ENCODE data around the gene LRG1. TPM values are rescaled to one million over a fixed set of nuclear protein-coding genes. Genes with fewer than 3 reads are reported as not detected.

Gene LRG1
- total RNA-seq, 1 experiment from 2014 or later: 0.51 TPM

DNA sequence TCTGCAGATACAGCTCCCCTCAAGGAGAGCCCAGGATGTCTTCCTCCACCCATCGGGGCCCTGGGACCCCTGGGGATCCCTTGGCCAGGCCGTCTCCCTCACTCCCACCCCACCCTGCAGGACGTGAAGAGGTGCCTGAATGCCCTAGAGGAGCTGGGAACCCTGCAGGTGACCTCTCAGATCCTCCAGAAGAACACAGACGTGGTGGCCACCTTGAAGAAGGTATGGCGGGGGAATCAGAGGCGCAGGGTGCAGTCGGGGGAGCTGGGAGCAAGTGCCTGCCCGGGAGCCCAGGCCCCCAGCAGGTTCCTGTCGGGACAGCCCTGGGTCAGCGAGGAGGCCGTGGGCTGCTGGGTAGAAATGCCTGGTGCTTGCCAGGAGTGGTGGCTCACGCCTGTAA, 41.1 kb downstream of the LRG1 start:
- TF ChIP-seq EZH2 (IDR thresholded peaks at IDR 0.05; ENCODE audit: low read length, unreplicated experiment): no peak
- no peak for TF ChIP-seq EZH2phosphoT487 (IDR thresholded peaks at IDR 0.05; ENCODE audit: borderline replicate concordance, low read length)
- TF ChIP-seq, protein P1, sequence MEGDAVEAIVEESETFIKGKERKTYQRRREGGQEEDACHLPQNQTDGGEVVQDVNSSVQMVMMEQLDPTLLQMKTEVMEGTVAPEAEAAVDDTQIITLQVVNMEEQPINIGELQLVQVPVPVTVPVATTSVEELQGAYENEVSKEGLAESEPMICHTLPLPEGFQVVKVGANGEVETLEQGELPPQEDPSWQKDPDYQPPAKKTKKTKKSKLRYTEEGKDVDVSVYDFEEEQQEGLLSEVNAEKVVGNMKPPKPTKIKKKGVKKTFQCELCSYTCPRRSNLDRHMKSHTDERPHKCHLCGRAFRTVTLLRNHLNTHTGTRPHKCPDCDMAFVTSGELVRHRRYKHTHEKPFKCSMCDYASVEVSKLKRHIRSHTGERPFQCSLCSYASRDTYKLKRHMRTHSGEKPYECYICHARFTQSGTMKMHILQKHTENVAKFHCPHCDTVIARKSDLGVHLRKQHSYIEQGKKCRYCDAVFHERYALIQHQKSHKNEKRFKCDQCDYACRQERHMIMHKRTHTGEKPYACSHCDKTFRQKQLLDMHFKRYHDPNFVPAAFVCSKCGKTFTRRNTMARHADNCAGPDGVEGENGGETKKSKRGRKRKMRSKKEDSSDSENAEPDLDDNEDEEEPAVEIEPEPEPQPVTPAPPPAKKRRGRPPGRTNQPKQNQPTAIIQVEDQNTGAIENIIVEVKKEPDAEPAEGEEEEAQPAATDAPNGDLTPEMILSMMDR (conservative IDR thresholded peaks at IDR 0.05; ENCODE audit: low read depth, low read length): no peak
- H3K9me2 ChIP-seq (replicated peaks; ENCODE audit: low read length): no peaks in the 10 kb centered on the region
- H3K9me3 ChIP-seq (ENCODE audit: low read length): no peaks in the 10 kb centered on the region
- BruUV-seq (replicated peaks): no TSS peak
- no peak for ATAC-seq
- peaks cover 10% of the 10 kb centered on the region; the same call in 1 of the 2 replicates for H3K36me3 ChIP-seq (ENCODE audit: low read depth, low read length)
- intact Hi-C loops (cut with micrococcal nuclease): no loop called here
- no peaks in the 10 kb centered on the region for H4K20me1 ChIP-seq (ENCODE audit: low read length)
- no peaks in the 10 kb centered on the region for H3F3A ChIP-seq (ENCODE audit: low read length, unreplicated experiment)
- ChIA-PET POLR2A (ENCODE audit: unreplicated experiment) (no interaction called here), CTCF (no interaction called here)
- H3K4me1 ChIP-seq (ENCODE audit: insufficient read depth, low read length): no peaks in the 10 kb centered on the region
- H3K27me3 ChIP-seq (ENCODE audit: low read length): no peaks in the 10 kb centered on the region
- H3K4me3 ChIP-seq (ENCODE audit: low read length): no peak overlapping the region
- H2AFZ ChIP-seq (ENCODE audit: low read length): no peak overlapping the region
- no peak overlapping the region for H3K27ac ChIP-seq (ENCODE audit: low read length)
- no peaks in the 10 kb centered on the region for H3K79me2 ChIP-seq (ENCODE audit: low read length)
- H3K9ac ChIP-seq (ENCODE audit: low read length): no peak overlapping the region
- DNase-seq: no peak
- H3K4me2 ChIP-seq (ENCODE audit: low read length): no peak overlapping the region

DNA sequence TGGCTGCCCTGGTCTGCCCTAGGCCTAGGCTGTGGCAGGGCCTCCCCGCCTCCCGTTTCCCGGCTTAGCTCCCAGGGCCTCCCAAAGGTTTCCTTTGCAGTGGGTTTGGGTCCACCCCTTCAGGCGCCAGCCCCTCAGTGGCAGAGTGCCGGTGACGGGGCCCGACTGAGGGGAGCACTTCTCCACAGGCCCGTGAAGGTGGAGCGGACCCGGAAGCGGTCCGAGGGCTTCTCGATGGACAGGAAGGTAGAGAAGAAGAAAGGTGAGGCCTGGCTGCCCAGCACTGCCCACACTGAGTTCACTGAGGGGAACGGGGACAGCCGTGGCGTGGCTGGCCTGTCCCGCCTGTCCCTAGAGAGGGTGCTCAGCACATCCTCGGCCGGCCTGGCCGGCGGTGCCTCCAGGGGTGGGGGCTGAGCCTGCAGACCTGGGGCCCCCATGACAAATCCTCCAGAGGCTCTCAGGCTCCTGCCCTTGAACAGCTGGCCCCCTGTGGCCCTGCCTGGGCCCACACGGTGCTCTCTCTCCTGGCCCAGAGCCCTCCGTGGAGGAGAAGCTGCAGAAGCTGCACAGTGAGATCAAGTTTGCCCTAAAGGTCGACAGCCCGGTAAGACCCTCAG, 42.0 kb downstream of the LRG1 start:
- intact Hi-C loops (cut with micrococcal nuclease): no loop called here
- H3K79me2 ChIP-seq (ENCODE audit: low read length): no peaks in the 10 kb centered on the region
- no peaks in the 10 kb centered on the region for H3K9me2 ChIP-seq (replicated peaks; ENCODE audit: low read length)
- BruUV-seq (replicated peaks): no TSS peak
- POLR2A ChIA-PET (ENCODE audit: unreplicated experiment): no interaction called here
- no peaks in the 10 kb centered on the region for H3K27me3 ChIP-seq (ENCODE audit: low read length)
- ATAC-seq (no peak), DNase-seq (no peak)
- no peaks in the 10 kb centered on the region for H4K20me1 ChIP-seq (ENCODE audit: low read length)
- H3K4me3 ChIP-seq (ENCODE audit: low read length): no peak overlapping the region
- TF ChIP-seq EZH2 (IDR thresholded peaks at IDR 0.05; ENCODE audit: low read length, unreplicated experiment): no peak
- TF ChIP-seq, protein P1 (conservative IDR thresholded peaks at IDR 0.05; ENCODE audit: low read depth, low read length): no peak
- no peak for TF ChIP-seq EZH2phosphoT487 (IDR thresholded peaks at IDR 0.05; ENCODE audit: borderline replicate concordance, low read length)
- H3K4me1 ChIP-seq (ENCODE audit: insufficient read depth, low read length): no peaks in the 10 kb centered on the region
- H2AFZ ChIP-seq (ENCODE audit: low read length): no peak overlapping the region
- no peaks in the 10 kb centered on the region for H3K9me3 ChIP-seq (ENCODE audit: low read length)
- no peak overlapping the region for H3K9ac ChIP-seq (ENCODE audit: low read length)
- CTCF ChIA-PET: no interaction called here
- no peaks in the 10 kb centered on the region for H3F3A ChIP-seq (ENCODE audit: low read length, unreplicated experiment)
- no peak overlapping the region for H3K27ac ChIP-seq (ENCODE audit: low read length)
- H3K4me2 ChIP-seq (ENCODE audit: low read length): no peak overlapping the region
- peaks cover 12% of the 10 kb centered on the region; the same call in 1 of the 2 replicates for H3K36me3 ChIP-seq (ENCODE audit: low read depth, low read length)

DNA sequence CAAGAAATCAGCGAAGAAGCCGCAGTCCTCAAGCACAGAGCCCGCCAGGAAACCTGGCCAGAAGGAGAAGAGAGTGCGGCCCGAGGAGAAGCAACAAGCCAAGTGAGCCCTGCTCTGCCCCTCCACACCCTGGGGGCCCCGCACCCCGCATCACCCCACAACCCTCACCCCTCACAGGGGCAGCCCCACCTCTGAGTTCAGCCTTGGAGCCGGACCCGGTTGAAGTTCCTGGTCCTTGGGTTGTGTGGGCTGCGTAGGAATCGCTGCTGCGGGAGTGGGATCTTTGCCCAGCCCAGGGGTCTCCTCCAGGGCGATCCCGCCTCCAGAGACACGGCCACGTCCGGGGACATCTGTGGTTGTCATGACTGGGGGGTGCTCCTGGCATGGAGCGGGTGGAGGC, 43.5 kb downstream of the LRG1 start:
- no peaks in the 10 kb centered on the region for H3K79me2 ChIP-seq (ENCODE audit: low read length)
- no peaks in the 10 kb centered on the region for H3K27me3 ChIP-seq (ENCODE audit: low read length)
- no peak overlapping the region for H2AFZ ChIP-seq (ENCODE audit: low read length)
- no peak overlapping the region for H3K4me2 ChIP-seq (ENCODE audit: low read length)
- DNase-seq (no peak), ATAC-seq (no peak)
- TF ChIP-seq, protein P1 (conservative IDR thresholded peaks at IDR 0.05; ENCODE audit: low read depth, low read length): no peak
- TF ChIP-seq EZH2phosphoT487 (IDR thresholded peaks at IDR 0.05; ENCODE audit: borderline replicate concordance, low read length) (no peak), EZH2 (IDR thresholded peaks at IDR 0.05; ENCODE audit: low read length, unreplicated experiment) (no peak)
- H3K27ac ChIP-seq (ENCODE audit: low read length): no peak overlapping the region
- no peaks in the 10 kb centered on the region for H3K4me1 ChIP-seq (ENCODE audit: insufficient read depth, low read length)
- no peak overlapping the region for H3K9ac ChIP-seq (ENCODE audit: low read length)
- H4K20me1 ChIP-seq (ENCODE audit: low read length): no peaks in the 10 kb centered on the region
- no peaks in the 10 kb centered on the region for H3K9me2 ChIP-seq (replicated peaks; ENCODE audit: low read length)
- ChIA-PET CTCF (no interaction called here), POLR2A (ENCODE audit: unreplicated experiment) (no interaction called here)
- H3K9me3 ChIP-seq (ENCODE audit: low read length): no peaks in the 10 kb centered on the region
- no peak overlapping the region for H3K4me3 ChIP-seq (ENCODE audit: low read length)
- peaks cover 27% of the 10 kb centered on the region for H3K36me3 ChIP-seq (ENCODE audit: low read depth, low read length)
- no TSS peak for BruUV-seq (replicated peaks)
- intact Hi-C loops (cut with micrococcal nuclease): no loop called here
- H3F3A ChIP-seq (ENCODE audit: low read length, unreplicated experiment): no peaks in the 10 kb centered on the region
